Measurements from ENCODE around the gene SLC7A10. TPM values are rescaled to one million over a fixed set of nuclear protein-coding genes. Genes with fewer than 3 reads are reported as not detected.

Gene SLC7A10
- total and polyA plus RNA-seq, 7 donors = 0.27 to 1.4 (median 1.1) TPM; not detected in 4

DNA sequence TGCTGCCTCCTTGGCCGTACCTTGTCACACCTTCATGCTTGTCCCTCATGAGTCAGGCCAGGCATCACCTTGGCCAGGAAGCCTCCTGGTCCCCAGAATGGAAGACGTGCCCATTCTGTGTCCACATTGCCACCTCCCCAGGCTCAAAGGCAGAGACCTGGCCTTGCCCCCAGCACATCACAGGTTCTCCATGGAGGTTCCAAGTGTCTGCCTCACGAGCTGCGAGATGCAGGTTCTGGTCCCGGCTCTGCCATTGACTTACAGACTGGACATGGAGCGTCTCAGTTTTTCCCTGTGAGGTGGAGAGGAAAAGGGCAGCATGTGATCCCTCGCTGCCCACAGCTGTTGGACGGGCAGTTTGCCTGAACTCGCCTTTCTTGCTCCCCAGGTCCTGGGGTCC lies 9.1 kb upstream of the SLC7A10 start:
- WGBS, 2 donors = 60 to 74% methylated on average over 9 of the region's 9 CpGs

DNA sequence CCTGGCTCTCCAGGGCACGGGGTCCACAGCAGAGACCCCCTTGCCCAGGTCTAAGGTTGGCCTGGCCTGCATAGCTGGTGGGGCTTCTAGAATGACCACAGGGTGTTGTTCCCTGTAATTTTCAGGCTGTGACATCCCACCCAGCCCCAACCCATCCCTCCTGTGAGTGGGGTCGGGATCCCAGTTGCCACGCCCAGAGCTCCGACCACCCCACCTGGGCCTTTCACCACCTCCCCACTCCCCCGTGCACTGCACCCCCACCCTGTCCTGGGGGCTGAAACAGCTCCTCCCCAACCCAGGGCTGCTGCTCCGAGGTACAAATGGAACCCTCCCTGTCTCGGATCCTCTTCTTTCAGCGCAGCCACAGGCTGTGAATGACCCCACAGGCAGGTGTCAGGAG lies 8.4 kb upstream of the SLC7A10 start:
- WGBS, 2 donors = 74 to 89% methylated on average over 8 of the region's 8 CpGs

More for the DNA sequence above, 9.1 kb upstream of the SLC7A10 start:
- Histone ChIP-seq H3K4me1 (no peaks in the 10 kb centered on the region), H3K27me3 (peaks cover 0 to 23% (median 12%) of the 10 kb centered on the region in 3 donors), H3K36me3 (no peaks in the 10 kb centered on the region), H3K4me3 (no peak overlapping the region), H3K27ac (no peak overlapping the region), H3K9me3 (no peaks in the 10 kb centered on the region)
- intact Hi-C loops (cut with DNase I) = loop anchor here (2.0 to 10.0 kb wide), 3 partner anchors 68 to 540 kb away; partner anchors contain the start of gene CEBPA
- no peak for TF ChIP-seq EP300 (IDR thresholded peaks at IDR 0.05)
- TF ChIP-seq POLR2AphosphoS5 (IDR thresholded peaks at IDR 0.05) = no peak
- TF ChIP-seq POLR2A (IDR thresholded peaks at IDR 0.05) = no peak
- DNase-seq = no peak

DNA sequence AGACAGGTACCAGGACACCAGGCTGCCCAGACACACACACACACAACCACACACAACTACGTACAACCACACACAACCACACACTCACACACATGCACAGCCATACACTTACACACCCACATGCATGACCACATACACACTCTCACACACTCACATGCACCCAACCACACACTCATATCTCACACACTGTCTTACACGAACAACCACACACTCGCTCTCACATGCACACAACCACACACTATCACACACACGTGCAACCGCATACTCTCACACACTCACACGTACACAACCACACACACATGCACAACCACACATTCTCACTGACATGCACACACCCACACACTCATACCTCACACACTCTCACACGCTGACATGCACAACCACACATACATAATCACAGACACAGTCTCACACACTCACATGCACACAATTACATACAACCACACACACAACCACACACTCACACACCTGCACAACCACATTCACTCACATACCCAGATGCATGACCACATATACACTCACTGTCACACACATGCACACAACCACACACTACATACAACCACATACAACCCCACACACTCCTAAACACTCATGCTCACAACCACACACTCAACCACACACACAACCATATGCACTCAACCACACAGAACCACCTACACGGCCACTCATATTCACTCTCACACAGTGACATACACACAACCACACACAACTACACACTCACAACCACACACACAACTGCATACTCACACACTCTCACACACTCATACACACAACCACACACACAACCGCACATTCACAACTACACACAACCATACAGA lies 7.6 kb upstream of the SLC7A10 start:
- intact Hi-C loops (cut with DNase I) = loop anchor here (10.0 kb wide), 1 partner anchor 542 kb away; no protein-coding TSS in a partner anchor
- TF ChIP-seq POLR2AphosphoS5 (IDR thresholded peaks at IDR 0.05) (no peak), EP300 (IDR thresholded peaks at IDR 0.05) (no peak), POLR2A (IDR thresholded peaks at IDR 0.05) (no peak)
- TF ChIP-seq, protein P1, sequence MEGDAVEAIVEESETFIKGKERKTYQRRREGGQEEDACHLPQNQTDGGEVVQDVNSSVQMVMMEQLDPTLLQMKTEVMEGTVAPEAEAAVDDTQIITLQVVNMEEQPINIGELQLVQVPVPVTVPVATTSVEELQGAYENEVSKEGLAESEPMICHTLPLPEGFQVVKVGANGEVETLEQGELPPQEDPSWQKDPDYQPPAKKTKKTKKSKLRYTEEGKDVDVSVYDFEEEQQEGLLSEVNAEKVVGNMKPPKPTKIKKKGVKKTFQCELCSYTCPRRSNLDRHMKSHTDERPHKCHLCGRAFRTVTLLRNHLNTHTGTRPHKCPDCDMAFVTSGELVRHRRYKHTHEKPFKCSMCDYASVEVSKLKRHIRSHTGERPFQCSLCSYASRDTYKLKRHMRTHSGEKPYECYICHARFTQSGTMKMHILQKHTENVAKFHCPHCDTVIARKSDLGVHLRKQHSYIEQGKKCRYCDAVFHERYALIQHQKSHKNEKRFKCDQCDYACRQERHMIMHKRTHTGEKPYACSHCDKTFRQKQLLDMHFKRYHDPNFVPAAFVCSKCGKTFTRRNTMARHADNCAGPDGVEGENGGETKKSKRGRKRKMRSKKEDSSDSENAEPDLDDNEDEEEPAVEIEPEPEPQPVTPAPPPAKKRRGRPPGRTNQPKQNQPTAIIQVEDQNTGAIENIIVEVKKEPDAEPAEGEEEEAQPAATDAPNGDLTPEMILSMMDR (IDR thresholded peaks at IDR 0.05) = no peak
- Histone ChIP-seq H3K9me3 (peaks cover 0 to 4% (median 3%) of the 10 kb centered on the region in 4 donors), H3K27me3 (peaks cover 0 to 32% (median 12%) of the 10 kb centered on the region in 3 donors), H3K27ac (no peak overlapping the region), H3K36me3 (no peaks in the 10 kb centered on the region), H3K4me3 (no peak overlapping the region), H3K4me1 (no peaks in the 10 kb centered on the region)
- WGBS, 2 donors = 92 to 93% methylated on average over 9 of the region's 9 CpGs
- no peak for DNase-seq

More for the DNA sequence above, 8.4 kb upstream of the SLC7A10 start:
- H3K4me1 ChIP-seq = no peaks in the 10 kb centered on the region
- no peak overlapping the region for H3K27ac ChIP-seq
- no peak overlapping the region for H3K4me3 ChIP-seq
- H3K36me3 ChIP-seq = no peaks in the 10 kb centered on the region
- DNase-seq = no peak
- H3K27me3 ChIP-seq = peaks cover 0 to 28% (median 12%) of the 10 kb centered on the region in 3 donors
- peaks cover 0 to under 1% (median 0%) of the 10 kb centered on the region in 4 donors for H3K9me3 ChIP-seq
- no peak for TF ChIP-seq EP300 (IDR thresholded peaks at IDR 0.05)
- TF ChIP-seq POLR2AphosphoS5 (IDR thresholded peaks at IDR 0.05) = no peak
- TF ChIP-seq, protein P1 (IDR thresholded peaks at IDR 0.05) = no peak
- no peak for TF ChIP-seq POLR2A (IDR thresholded peaks at IDR 0.05)
- intact Hi-C loops (cut with DNase I) = loop anchor here (2.0 to 10.0 kb wide), 2 partner anchors 173 to 541 kb away; no protein-coding TSS in a partner anchor

DNA sequence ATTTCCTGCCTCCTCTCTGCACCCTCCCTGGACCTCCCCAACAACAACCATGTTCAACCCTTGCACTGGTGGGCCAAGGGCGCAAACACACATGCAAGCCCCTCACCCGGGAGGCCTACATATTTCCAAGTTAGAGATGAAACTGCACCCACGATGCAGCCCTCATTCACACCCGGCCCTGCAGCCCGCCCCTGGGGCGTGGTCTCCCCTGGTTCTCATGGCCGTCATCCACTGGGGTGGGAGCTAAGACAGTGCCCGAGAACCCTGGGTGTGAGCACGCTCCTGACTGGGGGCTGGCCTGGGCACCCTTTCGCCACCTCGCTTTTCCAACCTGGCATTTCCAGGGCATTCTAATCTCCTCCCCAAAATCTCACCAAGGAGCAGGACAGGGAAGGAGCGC lies 7.0 kb upstream of the SLC7A10 start:
- intact Hi-C loops (cut with DNase I) = loop anchor here (10.0 kb wide), 1 partner anchor 542 kb away; no protein-coding TSS in a partner anchor
- H3K36me3 ChIP-seq = no peaks in the 10 kb centered on the region
- H3K9me3 ChIP-seq = peaks cover 3 to 9% (median 5%) of the 10 kb centered on the region in 4 donors
- DNase-seq = no peak
- no peak overlapping the region for H3K4me3 ChIP-seq
- H3K27ac ChIP-seq = no peak overlapping the region
- TF ChIP-seq, protein P1 (IDR thresholded peaks at IDR 0.05) = no peak
- no peak for TF ChIP-seq POLR2AphosphoS5 (IDR thresholded peaks at IDR 0.05)
- no peak for TF ChIP-seq EP300 (IDR thresholded peaks at IDR 0.05)
- TF ChIP-seq POLR2A (IDR thresholded peaks at IDR 0.05) = no peak
- H3K4me1 ChIP-seq = no peaks in the 10 kb centered on the region
- H3K27me3 ChIP-seq = peaks cover 0 to 38% (median 12%) of the 10 kb centered on the region in 3 donors
- 47 to 73% methylated on average over 12 of the region's 12 CpGs for WGBS, 2 donors

- peaks cover 9 to 49% (median 23%) of the 10 kb centered on the region in 3 donors for H3K27me3 ChIP-seq
Observed at GRCh38 chr19:33231511-33231910, 5.9 kb upstream of the SLC7A10 start.

More at GRCh38 chr19:33231511-33231910, 5.9 kb upstream of the SLC7A10 start:
- Histone ChIP-seq H3K9me3 (peaks cover 3 to 17% (median 13%) of the 10 kb centered on the region in 4 donors), H3K36me3 (no peaks in the 10 kb centered on the region), H3K27ac (no peak overlapping the region), H3K4me1 (peaks cover 0 to 5% (median 2%) of the 10 kb centered on the region in 4 donors), H3K4me3 (no peak overlapping the region)
- intact Hi-C loops (cut with DNase I) = loop anchor here (10.0 kb wide), 1 partner anchor 543 kb away; no protein-coding TSS in a partner anchor
- DNase-seq = no peak
- TF ChIP-seq POLR2AphosphoS5 (IDR thresholded peaks at IDR 0.05) = no peak
- WGBS, 2 donors = 77 to 82% methylated on average over 5 of the region's 5 CpGs
